SK-N-SH treated with all-trans-retinoic acid at 6 μM for 48 hours (cell line): Measurements from ENCODE around the gene TMEM127.

Experiments used
- ESRRG ChIP-seq: fragments of 250-450 bp; sonication (Bioruptor Pico); IDR thresholded peaks from 2 replicates; pipeline ENCODE4 v1.6.1; 2021; ENCODE audit warnings: mild to moderate bottlenecking
- GLIS3 ChIP-seq: fragments of 250-450 bp; sonication (Bioruptor Pico); IDR thresholded peaks from 2 replicates; pipeline ENCODE4 v1.5.0; 2020; ENCODE audit warnings: mild to moderate bottlenecking, moderate library complexity
- PATZ1 ChIP-seq: fragments of 250-450 bp; sonication (Bioruptor Pico); IDR thresholded peaks from 2 replicates; pipeline ENCODE4 v1.8.0; 2020; ENCODE audit warnings: mild to moderate bottlenecking, moderate library complexity, borderline replicate concordance
- POU6F1 ChIP-seq: fragments of 250-450 bp; sonication (Bioruptor Pico); IDR thresholded peaks from 2 replicates; pipeline ENCODE4 v1.8.0; 2021; ENCODE audit warnings: low read depth, mild to moderate bottlenecking, moderate library complexity, borderline replicate concordance
- PPARA ChIP-seq: fragments of 250-450 bp; sonication (Bioruptor Pico); IDR thresholded peaks from 2 replicates; pipeline ENCODE4 v1.5.0; 2020; ENCODE audit warnings: mild to moderate bottlenecking, borderline replicate concordance
- TCF4 ChIP-seq: fragments of 250-450 bp; sonication (Bioruptor Pico); IDR thresholded peaks from 2 replicates; pipeline ENCODE4 v1.8.0; 2021; ENCODE audit warnings: mild to moderate bottlenecking, moderate library complexity, borderline replicate concordance
- TSHZ2 ChIP-seq: fragments of 250-450 bp; sonication (Bioruptor Pico); IDR thresholded peaks from 2 replicates; pipeline ENCODE4 v1.5.0; 2020; ENCODE audit warnings: mild to moderate bottlenecking, moderate library complexity
- ZFP30 ChIP-seq: fragments of 450-650 bp; formaldehyde crosslinking; IDR thresholded peaks from 2 replicates; pipeline ENCODE4 v1.5.0; 2022; ENCODE audit warnings: mild to moderate bottlenecking, moderate library complexity
- ZNF70 ChIP-seq: fragments of 450-650 bp; formaldehyde crosslinking; IDR thresholded peaks from 2 replicates; pipeline ENCODE4 v1.5.0; 2020; ENCODE audit warnings: mild to moderate bottlenecking, moderate library complexity
- TF ChIP-seq, protein P1 (sequence below): fragments of 250-450 bp; sonication (Bioruptor Pico); IDR thresholded peaks from 2 replicates; pipeline ENCODE4 v1.5.1; 2020; ENCODE audit warnings: low read depth, mild to moderate bottlenecking, moderate library complexity
- TF ChIP-seq, protein P2 (sequence below): fragments of 250-450 bp; sonication (Bioruptor Pico); IDR thresholded peaks from 2 replicates; pipeline ENCODE4 v1.5.1; 2021; ENCODE audit warnings: mild to moderate bottlenecking, moderate library complexity

- no peak for TF ChIP-seq POU6F1
- TF ChIP-seq TCF4 (CRISPR knock-in tag) = no peak
- TF ChIP-seq PATZ1 (CRISPR knock-in tag) = no peak
- TF ChIP-seq, protein P1, sequence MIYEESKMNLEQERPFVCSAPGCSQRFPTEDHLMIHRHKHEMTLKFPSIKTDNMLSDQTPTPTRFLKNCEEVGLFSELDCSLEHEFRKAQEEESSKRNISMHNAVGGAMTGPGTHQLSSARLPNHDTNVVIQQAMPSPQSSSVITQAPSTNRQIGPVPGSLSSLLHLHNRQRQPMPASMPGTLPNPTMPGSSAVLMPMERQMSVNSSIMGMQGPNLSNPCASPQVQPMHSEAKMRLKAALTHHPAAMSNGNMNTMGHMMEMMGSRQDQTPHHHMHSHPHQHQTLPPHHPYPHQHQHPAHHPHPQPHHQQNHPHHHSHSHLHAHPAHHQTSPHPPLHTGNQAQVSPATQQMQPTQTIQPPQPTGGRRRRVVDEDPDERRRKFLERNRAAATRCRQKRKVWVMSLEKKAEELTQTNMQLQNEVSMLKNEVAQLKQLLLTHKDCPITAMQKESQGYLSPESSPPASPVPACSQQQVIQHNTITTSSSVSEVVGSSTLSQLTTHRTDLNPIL (CRISPR knock-in tag) = no peak
- TF ChIP-seq, protein P2, sequence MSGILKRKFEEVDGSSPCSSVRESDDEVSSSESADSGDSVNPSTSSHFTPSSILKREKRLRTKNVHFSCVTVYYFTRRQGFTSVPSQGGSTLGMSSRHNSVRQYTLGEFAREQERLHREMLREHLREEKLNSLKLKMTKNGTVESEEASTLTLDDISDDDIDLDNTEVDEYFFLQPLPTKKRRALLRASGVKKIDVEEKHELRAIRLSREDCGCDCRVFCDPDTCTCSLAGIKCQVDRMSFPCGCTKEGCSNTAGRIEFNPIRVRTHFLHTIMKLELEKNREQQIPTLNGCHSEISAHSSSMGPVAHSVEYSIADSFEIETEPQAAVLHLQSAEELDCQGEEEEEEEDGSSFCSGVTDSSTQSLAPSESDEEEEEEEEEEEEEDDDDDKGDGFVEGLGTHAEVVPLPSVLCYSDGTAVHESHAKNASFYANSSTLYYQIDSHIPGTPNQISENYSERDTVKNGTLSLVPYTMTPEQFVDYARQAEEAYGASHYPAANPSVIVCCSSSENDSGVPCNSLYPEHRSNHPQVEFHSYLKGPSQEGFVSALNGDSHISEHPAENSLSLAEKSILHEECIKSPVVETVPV = no peak
- no peak for TF ChIP-seq GLIS3 (CRISPR knock-in tag)
- no peak for TF ChIP-seq ESRRG (CRISPR knock-in tag)
- no peak for TF ChIP-seq TSHZ2 (CRISPR knock-in tag)
- TF ChIP-seq ZNF70 (CRISPR knock-in tag) = no peak
- no peak for TF ChIP-seq PPARA (CRISPR knock-in tag)
- TF ChIP-seq ZFP30 (CRISPR knock-in tag) = no peak
Measured at GRCh38 chr2:96265349-96265839, 403 bp downstream of the TMEM127 start.
